Measurements from ENCODE around the gene CCNA1.

GRCh38 chr13:36438594-36439483, 6.5 kb downstream of the CCNA1 start:
- TF ChIP-seq, protein P1, sequence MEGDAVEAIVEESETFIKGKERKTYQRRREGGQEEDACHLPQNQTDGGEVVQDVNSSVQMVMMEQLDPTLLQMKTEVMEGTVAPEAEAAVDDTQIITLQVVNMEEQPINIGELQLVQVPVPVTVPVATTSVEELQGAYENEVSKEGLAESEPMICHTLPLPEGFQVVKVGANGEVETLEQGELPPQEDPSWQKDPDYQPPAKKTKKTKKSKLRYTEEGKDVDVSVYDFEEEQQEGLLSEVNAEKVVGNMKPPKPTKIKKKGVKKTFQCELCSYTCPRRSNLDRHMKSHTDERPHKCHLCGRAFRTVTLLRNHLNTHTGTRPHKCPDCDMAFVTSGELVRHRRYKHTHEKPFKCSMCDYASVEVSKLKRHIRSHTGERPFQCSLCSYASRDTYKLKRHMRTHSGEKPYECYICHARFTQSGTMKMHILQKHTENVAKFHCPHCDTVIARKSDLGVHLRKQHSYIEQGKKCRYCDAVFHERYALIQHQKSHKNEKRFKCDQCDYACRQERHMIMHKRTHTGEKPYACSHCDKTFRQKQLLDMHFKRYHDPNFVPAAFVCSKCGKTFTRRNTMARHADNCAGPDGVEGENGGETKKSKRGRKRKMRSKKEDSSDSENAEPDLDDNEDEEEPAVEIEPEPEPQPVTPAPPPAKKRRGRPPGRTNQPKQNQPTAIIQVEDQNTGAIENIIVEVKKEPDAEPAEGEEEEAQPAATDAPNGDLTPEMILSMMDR (optimal IDR thresholded peaks at IDR 0.05 in 1 of 3, IDR thresholded peaks at IDR 0.05 in 1 of 3, conservative IDR thresholded peaks at IDR 0.05 in 1 of 3; ENCODE audit: extremely low read depth in 1 of 3, insufficient read depth in 2 of 3, low read length in 3 of 3), result no peak
- TF ChIP-seq EZH2 (IDR thresholded peaks at IDR 0.05; ENCODE audit: low read length), result no peak

Data from keratinocyte (primary cell).